HG03378 (cell line): ENCODE measurements around the gene PRKCA.
"Not testable (repeated sequence)": the region's sequence is repeated elsewhere in the genome, so short reads cannot be mapped to it uniquely, and the experiment has no call there.

Source experiments
- ATAC-seq: cut with Tn5 transposase; IDR thresholded peaks from one replicate; pipeline ENCODE4 v1.9.1; 2021; ENCODE audit warnings: mild to moderate bottlenecking, moderate library complexity; ENCODE audit not compliant: unreplicated experiment

Gene PRKCA

GRCh38 chr17:66301864-66302741 lies at the start of gene PRKCA:
PRKCA (plus strand) TSS chr17:66302613.
- no peak for ATAC-seq

GRCh38 chr17:66253458-66253857 lies 49.0 kb upstream of the PRKCA start:
- not testable (repeated sequence) for ATAC-seq

- ATAC-seq = peak; percentile 58
Observed at GRCh38 chr17:66255112-66255511, 47.3 kb upstream of the PRKCA start.

- ATAC-seq = no peak
Observed at GRCh38 chr17:66255527-66255971, 46.9 kb upstream of the PRKCA start.

GRCh38 chr17:66260275-66260674 lies 42.1 kb upstream of the PRKCA start:
- no peak for ATAC-seq

- no peak for ATAC-seq
Observed at GRCh38 chr17:66260688-66261087, 41.7 kb upstream of the PRKCA start.

GRCh38 chr17:66262767-66263166 lies 39.6 kb upstream of the PRKCA start:
- ATAC-seq = no peak

- no peak for ATAC-seq
Observed at GRCh38 chr17:66264696-66265095, 37.7 kb upstream of the PRKCA start.

- ATAC-seq = no peak
Observed at GRCh38 chr17:66268247-66268927, 34.0 kb upstream of the PRKCA start.

GRCh38 chr17:66270106-66270505 lies 32.3 kb upstream of the PRKCA start:
- ATAC-seq = no peak

GRCh38 chr17:66271512-66271911 lies 30.9 kb upstream of the PRKCA start:
- no peak for ATAC-seq

- no peak for ATAC-seq
Observed at GRCh38 chr17:66272811-66273585, 29.4 kb upstream of the PRKCA start.

- no peak for ATAC-seq
Observed at GRCh38 chr17:66273586-66273848, 28.9 kb upstream of the PRKCA start.

GRCh38 chr17:66275651-66276050 lies 26.8 kb upstream of the PRKCA start:
- ATAC-seq = no peak

- no peak for ATAC-seq
Observed at GRCh38 chr17:66276328-66276937, 26.0 kb upstream of the PRKCA start.

- no peak for ATAC-seq
Observed at GRCh38 chr17:66277191-66277590, 25.2 kb upstream of the PRKCA start.

- no peak for ATAC-seq
Observed at GRCh38 chr17:66281661-66282369, 20.6 kb upstream of the PRKCA start.

- no peak for ATAC-seq
Observed at GRCh38 chr17:66283296-66283934, 19.0 kb upstream of the PRKCA start.

- no peak for ATAC-seq
Observed at GRCh38 chr17:66283971-66284370, 18.4 kb upstream of the PRKCA start.

GRCh38 chr17:66285149-66285548 lies 17.3 kb upstream of the PRKCA start:
- ATAC-seq = no peak
